GM21367 (cell line): ENCODE measurements around the gene TGFBR2.

Experiments used
- ATAC-seq: cut with Tn5 transposase; IDR thresholded peaks from one replicate; pipeline ENCODE4 v1.9.1; 2021; ENCODE audit not compliant: unreplicated experiment

TGFBR2 gene

GRCh38 chr3:30606301-30607031, at the start of gene TGFBR2:
Gene TGFBR2 (plus strand): TSS chr3:30606601. CDS start chr3:30606884, 283 bp downstream.
- peak; percentile 78 for ATAC-seq

GRCh38 chr3:30557746-30558303, 48.6 kb upstream of the TGFBR2 start:
- no peak for ATAC-seq

GRCh38 chr3:30563956-30564355, 42.4 kb upstream of the TGFBR2 start:
- ATAC-seq: no peak

GRCh38 chr3:30567139-30567753, 39.2 kb upstream of the TGFBR2 start:
- ATAC-seq: no peak

- ATAC-seq: no peak
Measured at GRCh38 chr3:30576946-30577345, 29.5 kb upstream of the TGFBR2 start.

GRCh38 chr3:30577788-30578187, 28.6 kb upstream of the TGFBR2 start:
- ATAC-seq: no peak

- ATAC-seq: no peak
Measured at GRCh38 chr3:30578479-30578878, 27.9 kb upstream of the TGFBR2 start.

- ATAC-seq: no peak
Measured at GRCh38 chr3:30578986-30579579, 27.3 kb upstream of the TGFBR2 start.

GRCh38 chr3:30581067-30581585, 25.3 kb upstream of the TGFBR2 start:
- no peak for ATAC-seq

GRCh38 chr3:30581982-30582381, 24.4 kb upstream of the TGFBR2 start:
- no peak for ATAC-seq

- ATAC-seq: no peak
Measured at GRCh38 chr3:30583973-30584372, 22.4 kb upstream of the TGFBR2 start.

- no peak for ATAC-seq
Measured at GRCh38 chr3:30585654-30586053, 20.7 kb upstream of the TGFBR2 start.

GRCh38 chr3:30586096-30586805, 20.1 kb upstream of the TGFBR2 start:
- ATAC-seq: no peak

GRCh38 chr3:30586806-30587486, 19.5 kb upstream of the TGFBR2 start:
- no peak for ATAC-seq

GRCh38 chr3:30587904-30588303, 18.5 kb upstream of the TGFBR2 start:
- no peak for ATAC-seq

GRCh38 chr3:30596152-30596551, 10.2 kb upstream of the TGFBR2 start:
- ATAC-seq: no peak

GRCh38 chr3:30597131-30597768, 9.2 kb upstream of the TGFBR2 start:
- ATAC-seq: no peak

GRCh38 chr3:30597769-30598134, 8.6 kb upstream of the TGFBR2 start:
- ATAC-seq: no peak

- ATAC-seq: no peak
Measured at GRCh38 chr3:30598668-30599545, 7.5 kb upstream of the TGFBR2 start.
